ENCODE data around the gene MAT1A.

DNA sequence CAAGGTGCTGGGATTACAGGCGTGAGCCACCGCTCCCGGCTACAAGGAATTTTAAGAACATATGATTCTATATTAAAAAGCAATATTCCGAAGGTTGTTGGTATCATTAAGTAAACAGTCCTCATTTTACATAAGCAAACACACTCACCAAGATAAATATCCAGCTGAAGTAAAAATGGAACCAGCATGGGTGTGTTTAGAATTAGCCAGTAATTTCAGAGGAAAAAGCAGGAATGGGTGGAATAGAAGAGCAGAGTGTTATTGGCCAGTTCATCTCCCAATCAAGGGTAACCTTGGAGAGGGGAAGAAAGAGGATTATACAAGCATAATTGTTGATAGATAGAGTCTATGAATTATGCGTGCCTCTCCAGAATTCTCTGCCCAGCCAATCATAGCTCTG, 31.7 kb upstream of the MAT1A start:
- TF ChIP-seq EZH2 (IDR thresholded peaks at IDR 0.05; ENCODE audit: insufficient read depth, poor library complexity, severe bottlenecking) (no peak), EZH2phosphoT487 (IDR thresholded peaks at IDR 0.05; ENCODE audit: insufficient read depth, low read depth) (no peak)
